Breast epithelium (tissue), 4 donors: ENCODE measurements around the gene ZDHHC5. TPM values are rescaled to one million over a fixed set of nuclear protein-coding genes. Genes with fewer than 3 reads are reported as not detected.

Experiments used
- DNase-seq, 2 donors: peaks; one replicate each; pipeline ENCODE4 v3.0.0-alpha.2; 2019; ENCODE audit warnings: low spot score in 2 of 2
- H3K27ac ChIP-seq, 2 donors: fragments of 200-600 bp; sonication (generic) in 1 of 2; one replicate each; pipeline ENCODE4 v1.5.1; 2016 to 2019; ENCODE audit warnings: mild to moderate bottlenecking in 1 of 2
- H3K27me3 ChIP-seq, 2 donors: fragments of 200-600 bp; sonication (generic) in 1 of 2; one replicate each; pipeline versions ENCODE4 v1.5.1 to v1.6.0; 2017 to 2019; ENCODE audit warnings: control low read depth in 1 of 2, mild to moderate bottlenecking in 1 of 2
- H3K36me3 ChIP-seq: fragments of 200-600 bp; one replicate; pipeline ENCODE4 v1.5.1; 2019
- H3K4me1 ChIP-seq, 2 donors: fragments of 200-600 bp; sonication (generic); one replicate each; pipeline ENCODE4 v1.5.1; 2016 to 2019; ENCODE audit warnings: control low read depth in 1 of 2
- H3K4me3 ChIP-seq, 3 donors: fragments of 200-600 bp; sonication (generic); 1 replicate in 2 of 3; 2 replicates in 1 of 3; pipeline ENCODE4 v1.5.1; 2016 to 2019; ENCODE audit warnings: mild to moderate bottlenecking in 3 of 3, moderate library complexity in 2 of 3
- H3K9me3 ChIP-seq, 2 donors: fragments of 200-600 bp; sonication (generic) in 1 of 2; one replicate each; pipeline ENCODE4 v1.5.1; 2016 to 2019; ENCODE audit warnings: control low read depth in 1 of 2
- POLR2A ChIP-seq: fragments of 450-650 bp; IDR thresholded peaks from one replicate; pipeline ENCODE4 v1.6.1; 2016; ENCODE audit warnings: antibody characterized with exemption, mild to moderate bottlenecking, moderate library complexity
- POLR2AphosphoS5 ChIP-seq, 3 donors: sonication (generic); formaldehyde crosslinking; IDR thresholded peaks; one replicate each; pipeline ENCODE4 v1.6.1; 2017; ENCODE audit warnings: antibody characterized with exemption in 3 of 3
- intact Hi-C: fragments of 100-400 bp; cut with DNase I; formaldehyde crosslinking; loops from one replicate; pipeline ENCODE4 v1.15.1; 2023; ENCODE audit warnings: low total_unique reads
- total RNA-seq, 3 donors: library from RNA; depleted of rRNA; stranded (reverse); fragments of >200 nt; gene quantifications; one replicate each; pipeline ENCODE4 v1.1.0, GENCODE V29; 2016
- TF ChIP-seq, protein P1 (sequence below), 3 donors: fragments of 450-650 bp; IDR thresholded peaks; one replicate each; pipeline ENCODE4 v1.5.1; 2016 to 2017; ENCODE audit warnings: antibody characterized with exemption in 3 of 3, mild to moderate bottlenecking in 3 of 3, moderate library complexity in 3 of 3

The ZDHHC5 gene
- total RNA-seq, 3 donors from 2014 or later, result 39.3 to 50.2 (median 39.8) TPM

DNA sequence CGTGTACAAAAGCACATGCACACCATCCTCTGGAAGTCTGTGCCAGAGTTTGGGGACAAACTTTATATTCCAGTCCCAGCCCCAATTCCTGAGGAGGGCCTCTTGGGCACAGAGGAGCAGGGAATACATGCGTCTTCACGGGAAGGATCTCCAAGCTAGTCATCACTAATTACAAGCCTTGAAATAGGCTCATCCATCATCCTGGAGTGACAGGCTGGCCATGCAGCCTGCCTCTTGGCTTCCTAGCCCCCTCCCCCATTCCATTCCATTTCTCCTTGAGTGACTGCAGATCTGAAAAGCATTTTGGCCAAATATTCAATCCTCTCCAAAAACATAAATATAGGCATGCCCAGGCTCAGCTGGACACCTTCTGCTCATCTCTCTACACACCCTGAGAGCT is 45.7 kb upstream of the ZDHHC5 start:
- Histone ChIP-seq H3K9me3 (peaks cover 0 to 8% of the 10 kb centered on the region in 2 donors), H3K27ac (no peak overlapping the region), H3K27me3 (no peaks in the 10 kb centered on the region), H3K4me1 (no peaks in the 10 kb centered on the region), H3K4me3 (no peak overlapping the region), H3K36me3 (no peaks in the 10 kb centered on the region)
- TF ChIP-seq POLR2AphosphoS5 (IDR thresholded peaks at IDR 0.05), result no peak
- TF ChIP-seq, protein P1, sequence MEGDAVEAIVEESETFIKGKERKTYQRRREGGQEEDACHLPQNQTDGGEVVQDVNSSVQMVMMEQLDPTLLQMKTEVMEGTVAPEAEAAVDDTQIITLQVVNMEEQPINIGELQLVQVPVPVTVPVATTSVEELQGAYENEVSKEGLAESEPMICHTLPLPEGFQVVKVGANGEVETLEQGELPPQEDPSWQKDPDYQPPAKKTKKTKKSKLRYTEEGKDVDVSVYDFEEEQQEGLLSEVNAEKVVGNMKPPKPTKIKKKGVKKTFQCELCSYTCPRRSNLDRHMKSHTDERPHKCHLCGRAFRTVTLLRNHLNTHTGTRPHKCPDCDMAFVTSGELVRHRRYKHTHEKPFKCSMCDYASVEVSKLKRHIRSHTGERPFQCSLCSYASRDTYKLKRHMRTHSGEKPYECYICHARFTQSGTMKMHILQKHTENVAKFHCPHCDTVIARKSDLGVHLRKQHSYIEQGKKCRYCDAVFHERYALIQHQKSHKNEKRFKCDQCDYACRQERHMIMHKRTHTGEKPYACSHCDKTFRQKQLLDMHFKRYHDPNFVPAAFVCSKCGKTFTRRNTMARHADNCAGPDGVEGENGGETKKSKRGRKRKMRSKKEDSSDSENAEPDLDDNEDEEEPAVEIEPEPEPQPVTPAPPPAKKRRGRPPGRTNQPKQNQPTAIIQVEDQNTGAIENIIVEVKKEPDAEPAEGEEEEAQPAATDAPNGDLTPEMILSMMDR (IDR thresholded peaks at IDR 0.05), result no peak
- no peak for TF ChIP-seq POLR2A
- intact Hi-C loops, result no loop called here
- no peak for DNase-seq

DNA sequence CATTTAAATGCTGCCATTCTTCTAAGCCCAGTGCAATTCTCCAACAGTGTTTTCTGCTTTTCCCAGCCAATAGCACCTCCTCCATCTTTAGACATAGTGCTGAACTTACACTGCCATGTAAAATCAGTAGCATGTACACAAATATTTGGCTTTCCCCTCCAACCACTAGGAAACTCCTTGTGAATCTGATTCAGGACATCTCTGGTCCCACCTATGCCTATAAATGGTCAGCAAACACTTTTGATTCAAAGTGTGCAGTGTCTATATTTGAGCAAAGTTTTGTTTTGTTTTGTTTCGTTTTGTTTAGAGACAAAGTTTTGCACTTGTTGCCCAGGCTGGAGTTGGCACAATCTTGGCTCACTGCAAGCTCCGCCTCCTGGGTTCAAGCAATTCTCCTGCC is 43.0 kb upstream of the ZDHHC5 start:
- H3K4me1 ChIP-seq, result no peaks in the 10 kb centered on the region
- no peaks in the 10 kb centered on the region for H3K36me3 ChIP-seq
- TF ChIP-seq, protein P1 (IDR thresholded peaks at IDR 0.05), result no peak
- TF ChIP-seq POLR2AphosphoS5 (IDR thresholded peaks at IDR 0.05), result no peak
- TF ChIP-seq POLR2A, result no peak
- H3K27me3 ChIP-seq, result no peaks in the 10 kb centered on the region
- intact Hi-C loops, result no loop called here
- no peak overlapping the region for H3K27ac ChIP-seq
- no peak for DNase-seq
- H3K4me3 ChIP-seq, result no peak overlapping the region
- peaks cover 0 to 1% of the 10 kb centered on the region in 2 donors for H3K9me3 ChIP-seq

DNA sequence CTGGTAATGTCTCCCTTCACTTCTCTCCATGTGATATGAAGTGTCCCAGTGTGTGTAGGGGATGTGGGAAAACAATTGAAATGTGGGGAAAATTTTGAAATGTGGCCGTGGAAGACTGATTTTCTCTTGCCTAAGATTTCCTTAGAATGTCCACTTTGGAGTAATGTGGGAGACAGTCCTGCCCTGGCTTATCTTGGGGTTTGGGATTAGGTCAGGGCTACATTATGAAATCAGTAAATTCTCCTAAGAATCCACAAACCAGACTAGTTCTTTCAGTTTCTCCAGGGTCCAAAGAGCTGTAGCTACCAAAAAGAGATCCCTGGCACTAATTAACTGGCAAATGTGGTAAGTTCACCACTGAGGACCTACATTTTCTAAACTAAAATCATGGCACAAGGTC is 41.0 kb upstream of the ZDHHC5 start:
- no peaks in the 10 kb centered on the region for H3K36me3 ChIP-seq
- DNase-seq, result no peak
- TF ChIP-seq POLR2A (no peak), POLR2AphosphoS5 (IDR thresholded peaks at IDR 0.05) (no peak)
- H3K9me3 ChIP-seq, result no peaks in the 10 kb centered on the region
- no peak overlapping the region for H3K27ac ChIP-seq
- H3K27me3 ChIP-seq, result no peaks in the 10 kb centered on the region
- intact Hi-C loops, result no loop called here
- H3K4me1 ChIP-seq, result no peaks in the 10 kb centered on the region
- H3K4me3 ChIP-seq, result no peak overlapping the region

DNA sequence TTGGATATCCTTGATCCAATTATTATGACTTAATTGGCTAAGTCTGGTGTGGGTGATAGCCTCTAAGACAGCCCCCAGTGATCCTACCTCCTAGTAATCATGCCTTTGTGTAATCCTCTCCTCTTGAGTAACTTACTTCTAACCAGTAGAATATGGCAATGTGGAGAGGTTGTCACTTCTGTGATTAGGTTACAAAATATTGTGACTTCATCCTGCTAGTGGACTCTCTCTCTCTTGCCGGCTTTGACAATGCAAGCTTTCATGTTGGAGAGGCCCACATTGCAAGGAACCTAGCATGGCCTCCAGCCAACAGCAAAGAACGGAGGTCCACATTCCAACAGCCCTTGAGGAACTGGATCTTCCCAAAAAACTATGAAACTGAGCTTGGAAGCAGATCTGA is 37.7 kb upstream of the ZDHHC5 start:
- DNase-seq, result no peak
- Histone ChIP-seq H3K4me1 (no peaks in the 10 kb centered on the region), H3K27ac (no peak overlapping the region), H3K27me3 (no peaks in the 10 kb centered on the region), H3K9me3 (no peaks in the 10 kb centered on the region), H3K4me3 (no peak overlapping the region), H3K36me3 (no peaks in the 10 kb centered on the region)
- intact Hi-C loops, result no loop called here
- TF ChIP-seq POLR2A, result no peak
- no peak for TF ChIP-seq POLR2AphosphoS5 (IDR thresholded peaks at IDR 0.05)
- TF ChIP-seq, protein P1 (IDR thresholded peaks at IDR 0.05), result no peak

DNA sequence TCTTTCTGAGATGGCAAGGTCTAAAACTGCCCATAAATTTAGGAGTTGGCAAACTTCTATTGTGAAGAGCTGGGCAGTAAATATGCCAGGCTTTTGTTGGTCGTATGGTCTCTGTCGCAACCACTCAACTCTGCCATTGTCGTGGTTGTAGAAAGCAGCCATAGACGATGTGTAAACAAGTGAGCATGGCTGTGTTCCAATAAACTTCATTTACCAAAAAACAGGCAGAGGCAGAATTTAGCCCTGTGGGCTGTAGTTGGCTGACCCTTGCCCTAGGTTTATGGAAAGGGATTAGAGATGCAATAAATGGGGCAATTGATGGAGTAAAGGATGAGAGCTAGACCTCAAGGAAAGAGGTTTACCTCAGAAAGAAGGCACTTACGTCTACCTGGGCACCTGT is 35.8 kb upstream of the ZDHHC5 start:
- no peaks in the 10 kb centered on the region for H3K9me3 ChIP-seq
- H3K4me1 ChIP-seq, result no peaks in the 10 kb centered on the region
- no peak overlapping the region for H3K4me3 ChIP-seq
- intact Hi-C loops, result no loop called here
- TF ChIP-seq POLR2AphosphoS5 (IDR thresholded peaks at IDR 0.05) (no peak), POLR2A (no peak)
- TF ChIP-seq, protein P1 (IDR thresholded peaks at IDR 0.05), result no peak
- no peak overlapping the region for H3K27ac ChIP-seq
- no peaks in the 10 kb centered on the region for H3K36me3 ChIP-seq
- no peak for DNase-seq
- no peaks in the 10 kb centered on the region for H3K27me3 ChIP-seq
